Left forelimb (tissue), 1 donor: ENCODE results near the gene ATAD2B.
"Not testable (repeated sequence)": the region's sequence is repeated elsewhere in the genome, so short reads cannot be mapped to it uniquely, and the experiment has no call there.

Source experiments
- DNase-seq: peaks from one replicate; pipeline ENCODE4 v3.0.0-alpha.2; 2018; ENCODE audit warnings: low spot score

Gene ATAD2B

DNA sequence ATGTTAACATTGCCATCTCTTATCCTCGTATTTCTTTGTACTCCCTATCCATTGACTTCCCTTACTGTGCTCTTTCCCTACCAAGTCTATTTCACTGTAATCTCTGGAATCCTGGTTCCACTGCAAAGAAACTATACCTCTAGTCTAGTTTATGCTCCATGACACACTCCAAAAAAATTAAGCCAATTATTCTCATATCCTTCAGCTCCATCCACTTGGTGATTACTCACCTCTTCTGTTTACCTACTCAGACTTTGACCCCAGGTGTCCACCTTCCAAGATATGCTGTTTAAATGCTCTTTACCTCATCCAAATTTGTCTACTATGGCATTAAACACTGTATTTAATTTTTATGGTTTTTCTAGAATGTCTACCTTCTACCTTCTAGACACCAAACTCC lies 137.9 kb downstream of the ATAD2B start:
- no peak for DNase-seq

DNA sequence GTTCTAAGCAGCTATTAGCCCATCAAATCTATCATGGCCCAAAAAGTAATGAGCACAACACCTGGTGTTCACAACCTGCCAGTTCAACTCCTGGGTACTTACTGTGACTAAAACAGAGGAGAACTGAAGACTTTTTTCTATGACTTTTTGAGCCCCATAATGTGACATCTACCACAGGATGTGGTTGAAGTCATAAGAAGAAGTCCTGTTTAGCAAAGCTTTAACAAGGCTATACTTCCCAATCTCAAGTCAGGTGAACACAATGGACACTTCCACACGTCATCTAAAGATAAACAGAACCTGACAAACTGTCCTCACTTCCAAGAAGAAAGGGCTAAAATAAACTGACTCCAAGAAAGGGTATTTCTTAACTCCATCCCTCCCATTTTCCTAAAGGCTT lies 138.8 kb downstream of the ATAD2B start:
- no peak for DNase-seq

DNA sequence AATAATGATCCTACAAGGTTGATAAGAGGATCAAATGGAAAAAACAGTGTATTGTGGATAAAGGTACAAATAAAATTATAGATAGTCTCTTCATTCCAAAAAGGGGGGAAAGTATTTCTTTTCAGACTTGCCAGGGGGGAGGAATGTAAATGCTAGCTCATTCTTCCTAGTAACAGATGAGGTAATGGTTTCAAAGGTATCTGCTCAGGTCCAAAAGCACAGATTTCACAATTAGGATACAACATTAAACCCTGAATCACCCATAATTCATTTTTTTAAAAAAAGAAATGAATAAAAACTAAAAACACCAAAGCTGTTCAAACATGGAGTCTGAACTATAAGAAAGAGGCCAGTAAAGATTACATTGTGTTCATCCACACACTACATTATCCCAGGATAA lies 142.0 kb downstream of the ATAD2B start:
- DNase-seq, result no peak

DNA sequence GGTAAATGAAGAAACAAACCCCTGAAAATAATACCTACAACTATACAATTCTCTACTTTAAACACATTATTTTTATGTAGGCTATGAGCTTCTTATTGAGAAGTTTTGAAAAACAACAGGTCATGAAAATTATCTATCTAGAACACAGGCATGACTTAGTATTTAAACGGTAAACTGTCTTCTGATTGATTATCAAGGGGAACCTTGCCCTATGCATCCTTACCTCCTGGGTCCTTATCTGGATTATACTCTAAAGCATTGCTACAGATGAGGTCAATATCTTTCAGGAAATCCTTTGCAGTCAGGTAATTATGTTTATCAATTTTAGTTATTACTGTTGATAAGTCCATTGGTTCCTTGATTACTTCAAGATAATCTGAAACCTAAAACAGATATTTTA lies 144.3 kb downstream of the ATAD2B start:
- DNase-seq, result no peak

DNA sequence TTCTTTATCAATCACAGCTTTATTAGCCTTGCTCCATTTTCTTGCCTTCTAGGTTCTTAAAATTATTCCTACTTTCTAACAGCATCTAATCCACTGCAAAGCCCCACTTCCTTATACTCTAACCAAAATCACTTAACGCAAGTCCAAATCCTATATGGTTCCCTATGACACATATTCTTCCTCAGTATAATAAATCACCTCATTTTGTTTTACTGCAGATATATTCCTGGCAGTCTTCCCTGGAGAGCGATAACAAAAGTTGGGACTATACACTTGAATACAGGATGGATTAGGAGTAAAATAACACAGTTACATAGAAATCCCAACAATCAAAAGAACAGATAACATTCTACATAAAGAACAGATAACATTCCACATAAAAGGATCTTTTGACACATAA lies 144.8 kb downstream of the ATAD2B start:
- DNase-seq, result no peak

DNA sequence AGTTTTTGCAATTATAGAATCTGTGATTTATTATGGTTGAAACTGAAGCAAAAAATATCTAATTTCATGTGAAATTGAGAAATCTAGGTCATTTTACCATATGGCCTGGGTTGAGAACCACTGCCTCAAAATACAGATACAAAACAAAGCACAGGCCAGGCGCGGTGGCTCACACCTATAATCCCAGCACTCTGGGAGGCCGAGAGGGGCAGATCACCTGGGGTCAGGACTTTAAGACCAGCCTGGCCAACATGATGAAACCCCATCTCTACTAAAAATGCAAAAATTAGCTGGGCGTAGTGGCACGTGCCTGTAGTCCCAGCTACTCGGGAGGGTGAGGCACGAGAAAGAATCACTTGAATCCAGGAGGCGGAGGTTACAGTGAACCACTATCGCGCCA lies 146.5 kb downstream of the ATAD2B start:
- not testable (repeated sequence) for DNase-seq

DNA sequence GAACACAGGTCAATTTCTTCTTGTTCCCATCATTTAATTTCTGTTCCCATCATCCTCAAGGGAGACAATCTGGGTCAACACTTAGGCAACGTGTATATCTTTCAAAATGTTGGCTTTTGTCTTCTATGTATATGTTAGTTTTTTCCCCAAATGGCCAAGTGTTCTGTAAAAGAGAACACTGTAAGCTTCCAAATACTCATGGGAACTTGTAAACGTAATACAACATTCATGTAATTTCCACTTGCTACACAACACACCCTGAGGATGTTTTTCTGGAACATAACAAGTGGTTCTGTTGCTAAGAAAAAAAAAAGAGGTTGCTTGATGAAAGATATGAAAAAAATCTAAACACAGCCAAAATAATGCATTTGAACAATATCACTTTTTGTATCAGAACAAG lies 149.1 kb downstream of the ATAD2B start:
- no peak for DNase-seq

DNA sequence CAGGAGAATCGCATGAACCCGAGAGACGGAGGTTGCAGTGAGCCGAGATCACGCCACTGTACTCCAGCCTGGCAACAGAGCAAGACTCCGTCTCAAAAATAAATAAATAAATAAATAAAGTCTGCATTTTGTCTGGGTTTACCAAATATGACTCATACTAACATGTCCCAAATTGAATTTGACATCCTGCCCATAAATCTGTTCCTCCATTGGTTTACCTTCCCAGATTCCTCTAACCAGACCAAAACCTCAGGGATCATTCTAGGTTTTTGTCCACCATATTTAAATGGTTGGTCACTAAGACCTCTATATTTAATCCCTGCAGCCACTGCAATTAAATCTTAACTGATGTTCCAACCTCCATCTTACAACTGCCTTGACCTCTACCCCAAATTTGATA lies 150.9 kb downstream of the ATAD2B start:
- DNase-seq, result no peak

DNA sequence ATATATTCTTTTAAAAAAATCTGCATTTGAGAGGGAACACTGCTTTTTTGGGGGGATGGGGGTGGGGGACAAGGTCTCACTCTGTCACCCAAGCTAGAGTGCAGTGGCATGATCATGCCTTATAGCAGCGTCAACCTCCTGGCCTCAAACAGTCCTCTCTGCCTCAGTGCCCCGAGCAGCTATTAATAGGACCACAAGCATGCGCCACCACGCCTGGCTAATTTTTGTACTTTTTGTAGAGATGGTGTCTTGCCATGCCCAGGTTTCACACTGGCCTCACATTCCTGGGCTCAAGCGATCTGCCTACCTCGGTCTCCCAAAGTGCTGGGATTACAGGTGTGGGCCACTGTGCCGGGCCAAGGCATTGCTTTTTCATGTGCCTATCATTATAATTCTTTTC lies 154.2 kb downstream of the ATAD2B start:
- DNase-seq, result no peak

DNA sequence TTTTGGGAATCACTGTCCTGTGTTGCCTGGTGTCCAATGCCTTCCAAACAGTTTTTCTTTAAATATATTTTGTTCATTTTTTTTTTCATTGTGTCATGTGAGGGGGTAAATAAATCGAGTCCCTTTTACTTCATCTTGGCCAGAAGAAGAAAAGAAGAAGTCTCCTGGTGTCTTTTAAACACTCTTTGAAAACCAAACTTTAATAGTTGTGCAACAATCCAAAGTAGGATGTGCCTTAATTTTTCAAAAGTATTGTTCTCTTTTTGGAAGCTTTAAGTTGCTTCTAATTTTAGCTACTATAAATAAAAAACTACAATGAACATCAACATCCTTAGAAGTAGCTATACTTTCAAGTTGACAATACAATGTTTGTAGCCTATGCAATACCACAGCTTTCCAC lies 154.9 kb downstream of the ATAD2B start:
- DNase-seq, result no peak

DNA sequence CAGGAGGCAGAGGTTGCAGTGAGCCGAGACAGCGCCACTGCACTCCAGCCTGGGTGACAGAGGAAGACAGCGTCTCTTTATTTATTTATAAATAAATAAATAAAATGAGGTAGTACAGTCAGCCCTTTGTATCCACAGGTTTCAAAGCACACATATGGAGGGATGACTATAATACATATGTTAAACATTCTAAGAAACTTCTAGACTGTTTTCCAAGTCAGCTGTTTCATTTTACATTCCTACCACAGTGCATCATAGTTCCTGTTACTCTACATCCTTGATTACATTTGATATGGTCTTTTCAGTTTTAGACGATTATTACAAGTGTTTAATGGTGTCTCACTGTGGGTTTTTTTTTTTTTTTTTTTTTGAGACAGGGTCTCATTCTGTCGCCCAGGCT lies 157.6 kb downstream of the ATAD2B start:
- DNase-seq, result no peak

DNA sequence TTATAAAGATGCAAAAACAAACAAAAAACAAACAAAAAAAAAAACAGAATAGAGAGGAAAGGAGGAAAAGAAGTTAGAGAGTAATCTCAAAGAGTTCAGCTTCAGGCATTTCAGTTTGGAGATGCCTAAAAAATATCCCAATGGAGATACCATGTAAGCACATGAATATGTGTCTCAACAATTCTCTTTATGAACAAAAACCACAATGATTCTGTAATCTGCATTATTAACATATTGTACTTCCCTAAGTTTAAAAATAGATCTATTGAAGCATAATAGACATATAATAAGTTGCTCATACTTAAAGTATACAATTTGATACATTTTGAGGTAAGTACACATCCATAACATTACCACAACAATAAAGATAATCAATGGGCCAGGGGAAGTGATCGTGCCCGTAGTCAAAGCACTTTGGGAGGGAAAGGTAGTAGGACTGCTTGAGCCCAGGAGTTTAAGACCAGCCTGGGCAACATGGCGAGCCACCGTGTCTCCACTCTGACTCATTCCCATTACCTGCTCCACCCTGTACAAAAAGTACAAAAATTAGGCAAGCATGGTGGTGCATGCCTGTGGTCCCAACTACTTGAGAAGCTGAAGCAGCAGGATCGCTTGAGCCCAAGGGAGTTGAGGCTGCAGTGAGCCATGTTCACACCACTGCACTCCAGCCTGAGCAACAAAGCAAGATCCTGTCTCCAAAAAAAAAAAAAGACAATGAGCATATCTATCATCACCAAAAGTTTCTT lies 158.9 kb downstream of the ATAD2B start:
- DNase-seq, result no peak

DNA sequence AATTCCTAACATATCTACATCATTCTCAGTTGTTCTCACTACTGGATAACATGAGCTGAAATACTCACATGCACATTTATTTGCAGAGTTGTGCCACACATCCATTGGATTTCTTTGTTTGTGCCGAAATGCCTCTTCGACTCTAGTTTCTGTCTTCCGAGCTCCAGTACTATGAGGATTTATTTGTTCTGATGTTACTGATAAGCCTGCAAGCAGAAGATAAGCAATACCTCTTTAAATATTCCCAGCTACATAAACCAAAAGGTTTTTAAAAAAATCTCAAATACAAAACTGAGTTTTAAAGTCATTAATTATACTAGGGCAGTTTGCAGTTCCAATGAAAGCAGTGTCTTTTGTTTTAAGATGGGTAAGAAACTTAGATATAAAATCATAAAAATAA lies 164.8 kb downstream of the ATAD2B start:
- DNase-seq, result no peak

DNA sequence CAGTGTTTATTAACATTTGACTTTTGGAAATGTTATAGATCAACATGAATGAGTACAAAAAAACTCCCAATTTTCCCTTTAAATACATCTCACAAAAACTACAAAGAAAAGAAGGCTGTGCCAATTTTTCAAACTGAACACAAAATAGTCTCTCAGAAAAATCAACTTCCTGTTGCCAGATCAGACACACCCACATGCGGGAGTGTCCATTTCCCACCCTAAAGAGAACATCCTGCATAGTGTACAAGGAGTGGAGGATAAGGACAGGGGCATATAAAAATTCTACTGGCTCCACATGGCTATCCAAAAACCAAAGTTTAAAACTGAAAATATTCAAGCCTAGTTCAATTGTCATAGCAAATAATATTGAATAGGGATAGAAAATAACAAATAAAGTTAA lies 165.3 kb downstream of the ATAD2B start:
- DNase-seq, result no peak

DNA sequence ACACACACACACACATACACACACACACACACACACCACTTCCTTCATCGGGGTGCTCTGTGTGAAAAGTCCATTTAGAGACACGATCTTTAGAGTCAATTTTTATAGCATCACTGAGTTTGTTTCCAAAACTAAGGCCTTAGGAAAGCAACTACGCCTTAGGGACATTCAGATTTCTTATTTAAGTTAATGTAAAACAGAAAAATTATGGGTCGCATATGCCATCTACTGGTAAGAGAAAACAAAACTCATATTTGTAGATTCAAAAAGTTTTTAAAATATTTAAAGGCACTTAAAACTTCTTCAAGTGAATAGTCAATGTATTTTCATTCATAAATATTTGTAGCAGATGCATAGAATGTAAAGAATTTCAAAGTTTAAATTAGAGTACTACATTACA lies 166.2 kb downstream of the ATAD2B start:
- DNase-seq, result no peak

DNA sequence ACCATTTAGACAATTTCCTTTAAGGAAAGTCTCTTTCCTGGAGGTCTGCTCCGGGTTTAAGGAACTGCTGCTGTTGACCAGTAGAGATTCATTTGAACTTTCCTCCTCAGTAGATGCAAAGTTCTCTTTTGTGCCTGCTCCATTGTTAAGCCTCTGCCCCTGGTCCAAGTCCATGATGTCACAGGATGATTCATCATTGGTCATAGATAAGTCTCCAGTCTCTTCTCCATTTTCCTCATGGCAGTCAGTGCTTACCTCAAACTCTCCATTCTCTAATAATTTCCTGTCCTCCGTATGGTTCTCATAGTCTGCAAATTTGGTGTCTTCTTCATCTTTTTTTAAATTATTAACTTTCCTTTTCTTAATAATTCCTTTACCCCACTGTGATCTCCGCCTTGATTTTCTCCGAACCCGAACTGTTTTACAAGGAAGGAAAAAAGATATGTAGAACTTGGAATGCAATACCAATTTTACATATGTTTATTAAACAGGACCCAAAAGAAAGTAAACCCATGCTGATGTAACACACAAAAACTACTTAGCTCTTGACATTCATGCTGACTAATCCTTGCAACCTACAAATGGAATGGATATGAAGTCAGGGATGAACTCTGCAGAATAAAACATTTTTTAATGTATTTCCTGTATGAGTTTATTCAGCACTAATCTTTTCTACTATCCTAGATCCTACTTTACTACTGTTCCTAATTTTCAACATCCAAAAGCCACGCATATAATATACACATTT lies 169.1 kb downstream of the ATAD2B start:
- no peak for DNase-seq

DNA sequence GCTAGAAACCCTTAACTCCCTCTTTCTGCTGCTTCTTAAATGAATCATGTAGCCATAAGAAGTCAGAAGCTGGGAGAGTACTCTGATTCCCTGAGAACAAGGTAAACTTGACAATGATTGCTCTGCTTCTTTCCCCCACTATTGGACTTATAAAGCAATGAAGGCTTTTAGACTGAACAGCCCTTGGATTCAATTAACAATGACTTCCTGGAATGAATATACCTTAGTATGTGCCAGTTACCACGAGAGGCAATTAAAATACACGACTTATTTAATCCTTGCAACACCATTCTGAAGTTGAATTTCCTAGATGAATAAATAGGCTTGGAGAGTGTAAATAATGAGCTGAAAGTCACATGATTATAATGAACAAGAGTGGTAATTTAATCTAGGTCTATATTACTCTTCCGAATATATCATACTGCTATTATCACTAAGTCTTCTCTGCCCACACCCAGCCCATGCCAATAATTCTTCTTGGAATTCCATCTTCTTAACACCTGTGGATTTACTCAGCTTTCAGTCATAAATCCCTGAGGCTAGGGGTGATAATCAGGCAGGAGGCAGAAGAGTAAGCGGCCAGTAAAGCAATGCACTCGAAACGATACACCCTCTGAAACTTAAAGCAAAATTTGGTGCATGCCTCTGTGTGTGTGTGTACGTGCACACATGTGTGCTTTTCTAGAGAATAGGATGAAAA lies 170.2 kb downstream of the ATAD2B start:
- no peak for DNase-seq

DNA sequence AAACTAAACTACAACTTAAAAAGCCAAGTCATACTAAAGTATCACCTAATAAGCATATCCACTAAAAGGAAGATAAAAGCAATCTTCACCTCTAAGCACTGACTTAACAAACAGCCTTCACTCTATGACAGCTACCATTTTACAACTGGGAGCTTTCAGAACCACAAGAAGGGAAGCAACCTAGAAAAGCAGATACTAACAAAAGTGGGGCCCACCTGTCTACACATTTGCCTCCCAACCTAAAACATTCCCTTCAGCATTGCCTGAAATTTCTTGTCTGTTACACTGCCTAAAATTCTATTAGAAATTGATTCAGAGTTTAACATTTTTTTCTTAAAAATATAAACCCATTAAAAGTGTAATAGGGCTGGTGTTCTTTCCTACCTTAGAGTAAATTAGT lies 172.0 kb downstream of the ATAD2B start:
- DNase-seq, result no peak

DNA sequence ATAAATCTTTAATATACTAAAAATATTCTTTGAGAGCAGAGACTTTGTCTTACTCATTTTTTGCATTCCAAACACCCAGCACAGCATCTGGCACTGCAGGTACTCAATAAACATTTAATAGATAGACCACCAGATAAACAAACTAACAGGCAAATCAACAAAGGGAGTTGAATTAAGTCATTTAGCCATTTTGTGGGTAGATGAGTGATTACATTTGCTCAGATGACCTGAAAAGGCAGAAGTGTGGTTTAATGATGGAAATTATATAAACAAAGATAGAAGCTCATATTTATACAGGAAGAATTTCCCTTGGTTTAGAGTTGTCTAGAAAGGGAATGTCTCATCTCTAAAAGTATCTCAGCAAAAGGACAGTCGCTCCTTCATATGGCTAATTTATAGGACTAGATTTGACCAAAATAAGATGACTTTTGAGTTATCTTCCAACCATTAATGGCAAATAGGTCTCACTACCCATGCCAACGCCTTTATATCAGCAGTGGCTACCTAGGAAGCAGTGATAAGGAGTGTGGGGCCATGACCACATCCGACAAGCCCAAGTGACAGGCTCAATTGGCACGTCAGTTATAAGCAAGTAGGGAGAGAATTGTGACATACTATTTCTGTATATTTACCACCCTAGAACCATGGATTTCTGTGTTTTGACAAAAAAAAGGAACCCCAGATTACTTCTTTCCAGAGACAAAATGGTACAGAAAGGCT lies 173.5 kb downstream of the ATAD2B start:
- DNase-seq, result no peak

DNA sequence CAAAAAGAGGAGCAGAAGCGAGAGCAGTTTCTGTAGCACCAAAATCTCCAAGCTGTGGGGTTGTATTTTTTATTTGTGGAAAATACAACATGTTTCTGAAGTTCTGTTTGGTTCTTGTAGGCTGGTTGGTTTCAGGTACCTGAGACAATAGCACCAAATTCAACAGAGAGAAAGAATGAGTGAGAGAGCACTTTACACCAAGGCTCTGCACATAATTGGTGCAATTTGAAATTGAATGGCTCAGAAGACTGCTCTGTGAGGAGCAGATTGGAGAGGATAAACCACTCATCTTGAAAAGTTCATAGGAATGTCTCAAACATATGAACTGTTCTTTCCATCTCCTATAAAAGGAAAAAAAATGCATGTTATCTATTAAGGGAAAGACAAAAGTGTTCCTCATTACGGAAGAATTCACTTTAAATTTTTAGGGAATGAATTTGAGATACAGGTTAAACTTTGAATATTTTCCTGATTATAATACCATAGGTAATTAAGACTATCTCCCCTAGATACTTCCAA lies 175.1 kb downstream of the ATAD2B start:
- DNase-seq, result no peak

DNA sequence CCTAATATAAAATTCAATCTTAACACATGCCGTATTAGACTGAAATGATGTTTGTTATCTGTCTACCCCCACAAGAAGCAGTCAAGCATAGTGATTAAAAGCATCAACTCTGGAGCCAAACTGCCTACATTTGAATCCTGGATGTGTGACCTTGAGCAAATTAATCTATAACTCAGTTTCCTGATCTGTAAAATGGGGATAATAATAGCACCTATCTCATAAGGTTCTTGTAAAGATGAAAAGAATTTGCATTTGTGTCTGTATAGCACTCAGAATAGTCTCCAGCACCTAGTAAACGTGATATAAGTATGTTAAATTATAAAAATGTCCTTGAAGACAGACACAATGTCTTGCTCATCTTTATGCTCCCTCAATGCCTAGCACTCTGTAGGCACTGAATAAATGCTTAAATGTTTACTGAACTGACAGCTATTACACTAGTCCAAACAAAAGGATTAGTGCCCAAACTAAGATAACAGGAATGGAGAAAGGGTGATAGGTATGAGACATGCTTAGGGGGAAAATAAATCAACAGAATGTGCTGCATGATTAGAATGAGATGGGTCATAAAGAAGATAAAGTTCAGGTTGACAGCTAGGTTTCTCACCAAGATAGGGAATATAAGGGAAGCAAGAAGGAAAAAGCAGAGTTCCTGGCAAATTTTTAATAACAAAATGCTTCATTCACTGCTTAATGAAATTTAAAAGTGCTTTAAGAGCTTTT lies 180.6 kb downstream of the ATAD2B start:
- no peak for DNase-seq

DNA sequence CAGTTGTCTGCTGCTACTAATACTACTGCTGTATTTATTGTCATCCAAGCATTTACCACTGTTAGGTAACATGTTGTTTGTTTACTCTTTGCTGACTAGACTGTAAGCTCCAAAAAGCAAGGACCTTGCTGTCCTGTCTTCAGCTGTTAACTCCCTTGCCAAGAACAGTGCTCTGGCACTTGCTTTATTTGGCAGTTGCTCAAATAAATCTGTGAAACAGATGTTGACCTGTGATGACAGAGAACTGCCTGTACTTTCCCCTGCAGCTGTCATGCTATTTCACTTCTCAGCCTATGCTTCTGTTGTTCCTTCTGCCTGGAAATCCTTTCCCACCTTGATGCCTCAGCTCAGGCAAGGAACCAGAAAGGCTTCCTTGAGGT lies 181.2 kb downstream of the ATAD2B start:
- DNase-seq, result peak; percentile 72
